ENCODE data around the gene NCOA3. TPM values are rescaled to one million over a fixed set of nuclear protein-coding genes. Genes with fewer than 3 reads are reported as not detected.
A peak's percentile ranks its signal among the peaks of the same experiment; 100 is the strongest.

Gene NCOA3
- total RNA-seq, 1 donor from 2014 or later, result 24.6 TPM

DNA sequence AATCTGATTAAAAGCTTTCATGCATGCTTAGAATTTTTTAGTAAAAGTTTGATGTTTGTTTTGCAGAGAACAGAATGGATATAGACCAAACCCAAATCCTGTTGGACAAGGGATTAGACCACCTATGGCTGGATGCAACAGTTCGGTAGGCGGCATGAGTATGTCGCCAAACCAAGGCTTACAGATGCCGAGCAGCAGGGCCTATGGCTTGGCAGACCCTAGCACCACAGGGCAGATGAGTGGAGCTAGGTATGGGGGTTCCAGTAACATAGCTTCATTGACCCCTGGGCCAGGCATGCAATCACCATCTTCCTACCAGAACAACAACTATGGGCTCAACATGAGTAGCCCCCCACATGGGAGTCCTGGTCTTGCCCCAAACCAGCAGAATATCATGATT lies 133.6 kb downstream of the NCOA3 start:
- no peak overlapping the region for H3K27ac Mint-ChIP-seq (ENCODE audit: unreplicated experiment)
- H3K4me1 Mint-ChIP-seq (ENCODE audit: low read depth, unreplicated experiment), result no peaks in the 10 kb centered on the region
- H3K4me3 Mint-ChIP-seq (ENCODE audit: unreplicated experiment), result no peak overlapping the region
- TF ChIP-seq, protein P1, sequence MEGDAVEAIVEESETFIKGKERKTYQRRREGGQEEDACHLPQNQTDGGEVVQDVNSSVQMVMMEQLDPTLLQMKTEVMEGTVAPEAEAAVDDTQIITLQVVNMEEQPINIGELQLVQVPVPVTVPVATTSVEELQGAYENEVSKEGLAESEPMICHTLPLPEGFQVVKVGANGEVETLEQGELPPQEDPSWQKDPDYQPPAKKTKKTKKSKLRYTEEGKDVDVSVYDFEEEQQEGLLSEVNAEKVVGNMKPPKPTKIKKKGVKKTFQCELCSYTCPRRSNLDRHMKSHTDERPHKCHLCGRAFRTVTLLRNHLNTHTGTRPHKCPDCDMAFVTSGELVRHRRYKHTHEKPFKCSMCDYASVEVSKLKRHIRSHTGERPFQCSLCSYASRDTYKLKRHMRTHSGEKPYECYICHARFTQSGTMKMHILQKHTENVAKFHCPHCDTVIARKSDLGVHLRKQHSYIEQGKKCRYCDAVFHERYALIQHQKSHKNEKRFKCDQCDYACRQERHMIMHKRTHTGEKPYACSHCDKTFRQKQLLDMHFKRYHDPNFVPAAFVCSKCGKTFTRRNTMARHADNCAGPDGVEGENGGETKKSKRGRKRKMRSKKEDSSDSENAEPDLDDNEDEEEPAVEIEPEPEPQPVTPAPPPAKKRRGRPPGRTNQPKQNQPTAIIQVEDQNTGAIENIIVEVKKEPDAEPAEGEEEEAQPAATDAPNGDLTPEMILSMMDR (IDR thresholded peaks at IDR 0.05; ENCODE audit: partially characterized antibody, unreplicated experiment), result no peak
- H3K27me3 Mint-ChIP-seq (ENCODE audit: unreplicated experiment), result no peaks in the 10 kb centered on the region
- peaks cover 4% of the 10 kb centered on the region for H3K36me3 Mint-ChIP-seq (ENCODE audit: unreplicated experiment)
- H3K9me3 Mint-ChIP-seq (ENCODE audit: unreplicated experiment), result peaks cover 1% of the 10 kb centered on the region
- DNase-seq, result no peak

DNA sequence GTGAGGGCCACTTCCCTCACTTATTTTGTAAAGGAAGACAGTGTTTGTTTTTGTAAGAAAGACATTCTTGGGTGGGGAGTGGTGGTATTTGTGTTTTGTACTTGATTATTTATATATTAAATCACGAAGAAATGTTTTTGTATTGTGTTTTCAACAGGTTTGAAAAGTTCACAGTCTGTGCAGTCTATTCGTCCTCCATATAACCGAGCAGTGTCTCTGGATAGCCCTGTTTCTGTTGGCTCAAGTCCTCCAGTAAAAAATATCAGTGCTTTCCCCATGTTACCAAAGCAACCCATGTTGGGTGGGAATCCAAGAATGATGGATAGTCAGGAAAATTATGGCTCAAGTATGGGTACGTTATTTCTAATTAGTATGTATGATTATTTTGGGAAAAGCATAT lies 137.2 kb downstream of the NCOA3 start:
- DNase-seq, result no peak
- H3K36me3 Mint-ChIP-seq (ENCODE audit: unreplicated experiment), result peaks cover 4% of the 10 kb centered on the region
- peaks cover 3% of the 10 kb centered on the region for H3K27me3 Mint-ChIP-seq (ENCODE audit: unreplicated experiment)
- H3K27ac Mint-ChIP-seq (ENCODE audit: unreplicated experiment), result no peak overlapping the region
- peaks cover 7% of the 10 kb centered on the region for H3K4me1 Mint-ChIP-seq (ENCODE audit: low read depth, unreplicated experiment)
- H3K4me3 Mint-ChIP-seq (ENCODE audit: unreplicated experiment), result no peak overlapping the region
- TF ChIP-seq, protein P1 (IDR thresholded peaks at IDR 0.05; ENCODE audit: partially characterized antibody, unreplicated experiment), result no peak
- peaks cover 4% of the 10 kb centered on the region for H3K9me3 Mint-ChIP-seq (ENCODE audit: unreplicated experiment)

DNA sequence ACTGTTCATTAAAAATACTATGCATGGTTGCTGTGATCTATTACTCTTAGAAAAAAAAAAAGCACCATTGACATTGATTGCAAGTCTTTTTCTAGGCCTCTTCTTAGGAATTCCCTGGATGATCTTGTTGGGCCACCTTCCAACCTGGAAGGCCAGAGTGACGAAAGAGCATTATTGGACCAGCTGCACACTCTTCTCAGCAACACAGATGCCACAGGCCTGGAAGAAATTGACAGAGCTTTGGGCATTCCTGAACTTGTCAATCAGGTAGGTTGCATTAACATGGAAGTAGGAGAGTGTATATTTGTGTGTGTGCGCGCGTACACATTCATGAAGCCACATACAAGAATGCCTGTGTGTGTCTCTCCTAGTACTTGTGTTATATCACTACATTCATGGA lies 140.4 kb downstream of the NCOA3 start:
- TF ChIP-seq, protein P1 (IDR thresholded peaks at IDR 0.05; ENCODE audit: partially characterized antibody, unreplicated experiment), result no peak
- Mint-ChIP-seq H3K36me3 (ENCODE audit: unreplicated experiment) (peaks cover 15% of the 10 kb centered on the region), H3K27me3 (ENCODE audit: unreplicated experiment) (peaks cover 3% of the 10 kb centered on the region), H3K9me3 (ENCODE audit: unreplicated experiment) (peaks cover 12% of the 10 kb centered on the region), H3K27ac (ENCODE audit: unreplicated experiment) (no peak overlapping the region), H3K4me3 (ENCODE audit: unreplicated experiment) (no peak overlapping the region), H3K4me1 (ENCODE audit: low read depth, unreplicated experiment) (peaks cover 7% of the 10 kb centered on the region)
- DNase-seq, result no peak

DNA sequence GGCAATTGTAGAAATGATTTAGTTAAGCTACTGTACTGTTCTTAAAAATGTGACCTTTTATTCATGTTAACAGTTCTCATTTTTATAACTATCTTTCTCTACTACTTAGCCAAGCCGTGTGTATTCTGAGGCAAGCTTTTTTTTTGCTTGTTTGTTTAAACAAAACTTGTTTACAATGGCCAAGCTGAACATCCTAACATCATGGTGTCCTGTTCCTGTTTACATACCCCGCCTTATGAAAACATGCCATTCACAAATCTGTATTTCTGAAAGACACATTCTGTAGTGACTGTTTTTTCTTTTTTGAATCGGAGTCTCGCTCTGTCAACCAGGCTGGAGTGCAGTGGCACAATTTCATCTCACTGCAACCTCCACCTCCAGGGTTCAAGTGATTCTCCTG lies 140.9 kb downstream of the NCOA3 start:
- peaks cover 7% of the 10 kb centered on the region for H3K4me1 Mint-ChIP-seq (ENCODE audit: low read depth, unreplicated experiment)
- peaks cover 3% of the 10 kb centered on the region for H3K27me3 Mint-ChIP-seq (ENCODE audit: unreplicated experiment)
- peaks cover 15% of the 10 kb centered on the region for H3K36me3 Mint-ChIP-seq (ENCODE audit: unreplicated experiment)
- TF ChIP-seq, protein P1 (IDR thresholded peaks at IDR 0.05; ENCODE audit: partially characterized antibody, unreplicated experiment), result no peak
- peaks cover 12% of the 10 kb centered on the region for H3K9me3 Mint-ChIP-seq (ENCODE audit: unreplicated experiment)
- no peak overlapping the region for H3K27ac Mint-ChIP-seq (ENCODE audit: unreplicated experiment)
- no peak overlapping the region for H3K4me3 Mint-ChIP-seq (ENCODE audit: unreplicated experiment)
- no peak for DNase-seq

DNA sequence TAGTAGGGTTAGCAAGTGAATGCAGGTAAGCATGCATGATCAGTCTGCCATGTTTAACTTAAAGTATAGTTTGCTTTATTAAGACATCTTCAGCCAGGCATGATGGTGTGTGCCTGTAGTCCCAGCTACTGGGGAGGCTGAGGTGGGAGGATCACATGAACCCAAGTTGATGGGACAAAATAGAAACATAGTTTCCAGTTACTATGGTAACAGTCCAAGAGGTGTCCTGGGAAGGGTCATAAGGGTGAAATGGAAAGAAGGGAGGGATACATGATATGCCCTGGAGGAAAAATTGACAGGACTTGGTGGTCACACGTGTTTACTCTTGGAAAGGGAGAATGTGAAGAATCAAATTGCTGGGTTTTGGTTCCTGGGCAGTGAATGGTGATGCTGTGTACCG lies 143.9 kb downstream of the NCOA3 start:
- Mint-ChIP-seq H3K27me3 (ENCODE audit: unreplicated experiment) (peaks cover 3% of the 10 kb centered on the region), H3K4me3 (ENCODE audit: unreplicated experiment) (no peak overlapping the region), H3K9me3 (ENCODE audit: unreplicated experiment) (peaks cover 12% of the 10 kb centered on the region), H3K27ac (ENCODE audit: unreplicated experiment) (peak overlapping the region; percentile 56), H3K4me1 (ENCODE audit: low read depth, unreplicated experiment) (peaks cover 7% of the 10 kb centered on the region), H3K36me3 (ENCODE audit: unreplicated experiment) (peaks cover 11% of the 10 kb centered on the region)
- DNase-seq, result no peak
- TF ChIP-seq, protein P1 (IDR thresholded peaks at IDR 0.05; ENCODE audit: partially characterized antibody, unreplicated experiment), result no peak

Measured in glutamatergic neuron (in vitro differentiated cells).